ENCODE results near the gene TRIM65. TPM values are rescaled to one million over a fixed set of nuclear protein-coding genes. Genes with fewer than 3 reads are reported as not detected.
A peak's percentile ranks its signal among the peaks of the same experiment; 100 is the strongest.

TRIM65 gene
- total and polyA plus RNA-seq, 2 of the 13 experiments (the other 11 are each of a cell fraction or from before 2014, with no cell fraction given): 10.3 to 22.4 TPM

- TF ChIP-seq ZBTB10 (CRISPR knock-in tag; IDR thresholded peaks at IDR 0.05; ENCODE audit: borderline replicate concordance) (peak; percentile 98), CSRNP1 (CRISPR knock-in tag; IDR thresholded peaks at IDR 0.05) (peak; percentile 93), TBX3 (IDR thresholded peaks at IDR 0.05; ENCODE audit: borderline replicate concordance) (no peak; the same call in 1 of the 2 replicates), ARHGAP35 (CRISPR knock-in tag; IDR thresholded peaks at IDR 0.05; ENCODE audit: borderline replicate concordance) (peak; percentile 71; the same call in 1 of the 2 replicates), ZNF713 (CRISPR knock-in tag; IDR thresholded peaks at IDR 0.05) (peak; percentile 81; the same call in 1 of the 2 replicates), FOXA1 (IDR thresholded peaks at IDR 0.05) (no peak), FOXA1 (CRISPR knock-in tag; IDR thresholded peaks at IDR 0.05) (peak; percentile 72), IKZF5 (CRISPR knock-in tag; IDR thresholded peaks at IDR 0.05) (peak; percentile 96)
These were observed 24.1 kb downstream of the TRIM65 start (continued) for GRCh38 chr17:75872434-75873351.

All from HepG2 (cell line).